Endothelial cell of umbilical vein (primary cell): Measurements from ENCODE around the gene FHOD3.

ENCODE experiments used
- CTCF ChIP-seq, 2 donors: IDR thresholded peaks; 1 replicate in 1 of 2; 2 replicates in 1 of 2; pipeline ENCODE4 v1.5.1; 2011; ENCODE audit warnings: low read length in 2 of 2, mild to moderate bottlenecking in 2 of 2, moderate library complexity in 2 of 2, control low read depth in 1 of 2, inconsistent platforms in 1 of 2, low read depth in 1 of 2; ENCODE audit not compliant: insufficient read depth in 1 of 2; ENCODE audit errors: extremely low read depth in 1 of 2
- EZH2 ChIP-seq: IDR thresholded peaks from 2 replicates; pipeline ENCODE4 v1.6.1; 2012; ENCODE audit warnings: borderline replicate concordance, low read depth, mild to moderate bottlenecking, moderate library complexity, low read length, inconsistent platforms; ENCODE audit not compliant: severe bottlenecking
- JUN ChIP-seq: IDR thresholded peaks from 2 replicates; pipeline ENCODE4 v1.6.1; 2011; ENCODE audit warnings: borderline replicate concordance, low read depth; ENCODE audit not compliant: insufficient read length, insufficient read depth
- MYC ChIP-seq: IDR thresholded peaks from one replicate; pipeline ENCODE4 v1.6.1; 2011; ENCODE audit warnings: mild to moderate bottlenecking, low read depth, low read length
- POLR2A ChIP-seq: IDR thresholded peaks from 2 replicates; pipeline ENCODE4 v1.6.1; 2012; ENCODE audit warnings: low read depth, mild to moderate bottlenecking, control low read depth, low read length
- POLR2AphosphoS5 ChIP-seq: IDR thresholded peaks from 2 replicates; pipeline ENCODE4 v1.6.1; 2012; ENCODE audit warnings: low read depth, mild to moderate bottlenecking, control low read depth, low read length, moderate library complexity; ENCODE audit not compliant: insufficient read depth
- TF ChIP-seq, protein P1 (sequence below): IDR thresholded peaks from 2 replicates; pipeline ENCODE4 v1.6.1; 2011; ENCODE audit not compliant: insufficient read depth, insufficient read length

- TF ChIP-seq POLR2AphosphoS5, result no peak
- TF ChIP-seq CTCF (IDR thresholded peaks at IDR 0.05; ENCODE audit: extremely low read depth in 1 of 2, insufficient read depth in 1 of 2, low read depth in 1 of 2, low read length in 2 of 2), result no peak
- TF ChIP-seq, protein P1, sequence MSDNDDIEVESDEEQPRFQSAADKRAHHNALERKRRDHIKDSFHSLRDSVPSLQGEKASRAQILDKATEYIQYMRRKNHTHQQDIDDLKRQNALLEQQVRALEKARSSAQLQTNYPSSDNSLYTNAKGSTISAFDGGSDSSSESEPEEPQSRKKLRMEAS, result no peak
- no peak for TF ChIP-seq POLR2A
- TF ChIP-seq JUN, result no peak
- TF ChIP-seq EZH2, result no peak
- TF ChIP-seq MYC, result no peak
Observed at GRCh38 chr18:36811955-36812354, 514.4 kb downstream of the FHOD3 start.
